HEK293 (cell line): ENCODE data around the gene PTPRJ.

Source experiments
- CTCF ChIA-PET: fragments of 350-600 bp; formaldehyde crosslinking; extraction: SDS; loops from one replicate; lab custom pipeline; 2021; ENCODE audit warnings: antibody characterized with exemption; lab: Yijun Ruan, JAX
- POLR2A ChIA-PET: fragments of 300-600 bp; formaldehyde crosslinking; extraction: SDS; loops from one replicate; lab custom pipeline; 2020; ENCODE audit warnings: antibody characterized with exemption, inconsistent platforms; lab: Yijun Ruan, JAX
- H3K27ac ChIP-seq: fragments of 200-500 bp; sonication (Bioruptor generic); 2 replicates; pipeline ENCODE4 v1.5.1; 2014; ENCODE audit warnings: low read depth, low read length, control low read depth, inconsistent platforms; ENCODE audit errors: extremely low read depth
- H3K36me3 ChIP-seq, 2 experiments: fragments of 200-500 bp in 1 of 2; sonication (Bioruptor generic) in 1 of 2; 1 replicate in 1 of 2; 2 replicates in 1 of 2; pipeline ENCODE4 v1.5.1; 2014 to 2017; ENCODE audit warnings: inconsistent platforms in 2 of 2, low read length in 2 of 2; ENCODE audit not compliant: control insufficient read depth in 2 of 2, insufficient read depth in 1 of 2
- H3K4me1 ChIP-seq: fragments of 200-500 bp; sonication (Bioruptor generic); 2 replicates; pipeline ENCODE4 v1.5.1; 2014; ENCODE audit warnings: mild to moderate bottlenecking, low read length, inconsistent platforms; ENCODE audit not compliant: control insufficient read depth, insufficient read depth
- H3K4me3 ChIP-seq: 2 replicates; pipeline ENCODE4 v1.5.1; 2011; ENCODE audit warnings: low read depth, mild to moderate bottlenecking, control low read depth, low read length, moderate library complexity
- H3K9me3 ChIP-seq: fragments of 200-500 bp; sonication (Bioruptor generic); 2 replicates; pipeline ENCODE4 v1.5.1; 2014; ENCODE audit warnings: low read depth, low read length, inconsistent platforms; ENCODE audit not compliant: control insufficient read depth, insufficient read depth
- KLF1 ChIP-seq: fragments of 450-650 bp; formaldehyde crosslinking; IDR thresholded peaks from 2 replicates; pipeline ENCODE4 v1.5.1; 2016; ENCODE audit warnings: missing biosample characterization, missing genetic modification characterization
- MZF1 ChIP-seq: fragments of 450-650 bp; formaldehyde crosslinking; IDR thresholded peaks from 2 replicates; pipeline ENCODE4 v1.5.1; 2017; ENCODE audit warnings: missing biosample characterization, missing genetic modification characterization, borderline replicate concordance

The PTPRJ gene

DNA sequence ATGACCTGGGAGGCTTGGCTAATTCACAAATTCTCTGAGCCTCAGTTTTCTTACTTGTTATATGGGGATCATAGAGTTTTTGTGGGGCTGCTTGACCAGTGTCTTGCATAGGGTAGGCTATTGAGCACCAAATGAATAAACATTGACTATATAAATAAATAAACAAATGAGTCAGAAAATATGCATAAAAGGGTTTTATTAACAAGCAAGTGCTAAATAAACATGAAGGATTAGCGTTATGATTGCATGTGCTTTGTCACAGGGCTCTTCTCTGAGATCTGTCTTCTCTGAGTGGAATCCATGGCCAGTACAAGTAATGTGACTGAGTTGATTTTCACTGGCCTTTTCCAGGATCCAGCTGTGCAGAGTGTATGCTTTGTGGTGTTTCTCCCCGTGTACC lies 236.2 kb downstream of the PTPRJ start, which contains the start of gene OR4B1:
TSS of gene OR4B1 (plus strand) at position 301 of the 400 bp plus-strand sequence. CDS start at position 301, 0 bp downstream.
- no peak within 1 kb of the TSS for H3K4me3 ChIP-seq
- H3K27ac ChIP-seq, result no peak within 1 kb of the TSS
- CTCF ChIA-PET, result no interaction called here
- no peaks in the 10 kb centered on the region for H3K36me3 ChIP-seq
- H3K9me3 ChIP-seq, result no peaks in the 10 kb centered on the region
- POLR2A ChIA-PET, result no interaction called here
- TF ChIP-seq MZF1 (tag by site-specific recombination) (no peak), KLF1 (no peak)
- no peaks in the 10 kb centered on the region for H3K4me1 ChIP-seq
